H9 (cell line): ENCODE results near the gene LINC01488. TPM values are rescaled to one million over a fixed set of nuclear protein-coding genes. Genes with fewer than 3 reads are reported as not detected.

Experiments
- DNase-seq: peaks from one replicate; pipeline ENCODE4 v3.0.0-alpha.2; 2017
- H2AFZ ChIP-seq: one replicate; pipeline ENCODE4 v1.6.1; 2013; ENCODE audit warnings: mild to moderate bottlenecking, low read length, control low read depth, moderate library complexity
- H2AK5ac ChIP-seq: 2 replicates; pipeline ENCODE4 v1.6.1; 2013; ENCODE audit warnings: low read length, control low read depth, mixed read lengths; ENCODE audit not compliant: insufficient read length
- H2BK120ac ChIP-seq: one replicate; pipeline ENCODE4 v1.6.1; 2013; ENCODE audit warnings: low read depth, mild to moderate bottlenecking, low read length, control low read depth, inconsistent platforms; ENCODE audit not compliant: poor library complexity, severe bottlenecking
- H2BK12ac ChIP-seq: 2 replicates; pipeline ENCODE4 v1.6.1; 2013; ENCODE audit warnings: low read length, control low read depth, mixed read lengths, low read depth; ENCODE audit not compliant: insufficient read length
- H2BK15ac ChIP-seq: 2 replicates; pipeline ENCODE4 v1.6.1; 2013; ENCODE audit warnings: low read depth, low read length, control low read depth
- H2BK20ac ChIP-seq: one replicate; pipeline ENCODE4 v1.6.1; 2013; ENCODE audit warnings: low read depth, mild to moderate bottlenecking, low read length, control low read depth, inconsistent platforms; ENCODE audit not compliant: poor library complexity, severe bottlenecking
- H2BK5ac ChIP-seq: 2 replicates; pipeline ENCODE4 v1.6.1; 2013; ENCODE audit warnings: low read length, control low read depth, mixed read lengths; ENCODE audit not compliant: insufficient read length
- H3K14ac ChIP-seq: 2 replicates; pipeline ENCODE4 v1.6.1; 2013; ENCODE audit warnings: low read length, control low read depth; ENCODE audit not compliant: insufficient read depth
- H3K18ac ChIP-seq: 2 replicates; pipeline ENCODE4 v1.6.1; 2013; ENCODE audit warnings: low read depth, mild to moderate bottlenecking, mixed read lengths, low read length, control low read depth; ENCODE audit not compliant: insufficient read length
- H3K23ac ChIP-seq: 2 replicates; pipeline ENCODE4 v1.6.1; 2013; ENCODE audit warnings: low read length, control low read depth, mixed read lengths, low read depth; ENCODE audit not compliant: insufficient read length
- H3K23me2 ChIP-seq: 2 replicates; pipeline ENCODE4 v1.6.1; 2013; ENCODE audit warnings: low read depth, mild to moderate bottlenecking, mixed read lengths, low read length, control low read depth; ENCODE audit not compliant: insufficient read length, poor library complexity, severe bottlenecking
- H3K27ac ChIP-seq: 2 replicates; pipeline ENCODE4 v1.5.1; 2013; ENCODE audit warnings: low read length, control low read depth, mixed read lengths, low read depth; ENCODE audit not compliant: insufficient read length
- H3K27me3 ChIP-seq: 2 replicates; pipeline ENCODE4 v1.6.1; 2013; ENCODE audit warnings: low read length, control low read depth, inconsistent platforms; ENCODE audit not compliant: insufficient read depth
- H3K4ac ChIP-seq: 2 replicates; pipeline ENCODE4 v1.6.1; 2013; ENCODE audit warnings: low read depth, mild to moderate bottlenecking, control low read depth, inconsistent platforms, low read length, moderate library complexity
- H3K4me1 ChIP-seq: 2 replicates; pipeline ENCODE4 v1.6.1; 2013; ENCODE audit warnings: low read length, control low read depth, inconsistent platforms; ENCODE audit not compliant: insufficient read depth
- H3K4me2 ChIP-seq: 2 replicates; pipeline ENCODE4 v1.6.1; 2013; ENCODE audit warnings: low read length, control low read depth, mixed read lengths; ENCODE audit not compliant: insufficient read length, insufficient read depth
- H3K56ac ChIP-seq: 2 replicates; pipeline ENCODE4 v1.6.1; 2013; ENCODE audit warnings: low read depth, mild to moderate bottlenecking, mixed read lengths, low read length, control low read depth; ENCODE audit not compliant: insufficient read length
- H3K79me1 ChIP-seq: 2 replicates; pipeline ENCODE4 v1.6.1; 2013; ENCODE audit warnings: low read depth, mild to moderate bottlenecking, moderate library complexity, low read length, control low read depth, inconsistent platforms; ENCODE audit not compliant: insufficient read depth, poor library complexity, severe bottlenecking
- H3K79me2 ChIP-seq: 2 replicates; pipeline ENCODE4 v1.6.1; 2013; ENCODE audit warnings: low read length, control low read depth, inconsistent platforms; ENCODE audit not compliant: insufficient read depth
- H3K9ac ChIP-seq: 2 replicates; pipeline ENCODE4 v1.6.1; 2013; ENCODE audit warnings: low read length, control low read depth, mixed read lengths; ENCODE audit not compliant: insufficient read length; ENCODE audit errors: extremely low read depth
- H3K9me3 ChIP-seq: one replicate; pipeline ENCODE4 v1.6.1; 2013; ENCODE audit warnings: low read depth, low read length, inconsistent platforms; ENCODE audit not compliant: control insufficient read depth
- H3T11ph ChIP-seq: one replicate; pipeline ENCODE4 v1.6.1; 2013; ENCODE audit warnings: mild to moderate bottlenecking, low read length, control low read depth, inconsistent platforms
- H4K20me1 ChIP-seq: one replicate; pipeline ENCODE4 v1.6.1; 2013; ENCODE audit not compliant: control insufficient read depth, insufficient read length, insufficient read depth
- H4K5ac ChIP-seq: 2 replicates; pipeline ENCODE4 v1.6.1; 2013; ENCODE audit warnings: low read depth, mild to moderate bottlenecking, mixed read lengths, low read length, control low read depth; ENCODE audit not compliant: insufficient read length
- H4K8ac ChIP-seq: replicated peaks from 2 replicates; pipeline ENCODE4 v1.6.1; 2013; ENCODE audit warnings: low read length, control low read depth, mixed read lengths, low read depth; ENCODE audit not compliant: insufficient read length
- H4K91ac ChIP-seq: 2 replicates; pipeline ENCODE4 v1.6.1; 2013; ENCODE audit warnings: low read depth, mild to moderate bottlenecking, moderate library complexity, mixed read lengths, low read length, control low read depth; ENCODE audit not compliant: insufficient read length
- H3K27ac Mint-ChIP-seq, 3 experiments: 2 replicates in 2 of 3; 3 replicates in 1 of 3; pipeline ENCODE4 v1.8.0; 2020 to 2021; ENCODE audit warnings: mixed read lengths in 3 of 3, mild to moderate bottlenecking in 1 of 3, moderate library complexity in 1 of 3
- H3K27me3 Mint-ChIP-seq: 2 replicates; pipeline ENCODE4 v1.8.0; 2021; ENCODE audit warnings: low read depth, mild to moderate bottlenecking, moderate library complexity, mixed read lengths
- H3K36me3 Mint-ChIP-seq, 3 experiments: 2 replicates in 2 of 3; 3 replicates in 1 of 3; pipeline ENCODE4 v1.8.0; 2020 to 2021; ENCODE audit warnings: low read depth in 3 of 3, mixed read lengths in 3 of 3; ENCODE audit not compliant: insufficient read depth in 1 of 3
- H3K4me1 Mint-ChIP-seq, 2 experiments: 2 replicates each; pipeline ENCODE4 v1.8.0; 2020; ENCODE audit warnings: mixed read lengths in 2 of 2
- H3K4me3 Mint-ChIP-seq, 2 experiments: 2 replicates in 1 of 2; 3 replicates in 1 of 2; pipeline ENCODE4 v1.8.0; 2020 to 2021; ENCODE audit warnings: mild to moderate bottlenecking in 2 of 2, mixed read lengths in 2 of 2, moderate library complexity in 1 of 2
- H3K9me3 Mint-ChIP-seq, 2 experiments: 2 replicates in 1 of 2; 3 replicates in 1 of 2; pipeline ENCODE4 v1.8.0; 2020; ENCODE audit warnings: mild to moderate bottlenecking in 2 of 2, mixed read lengths in 2 of 2, moderate library complexity in 1 of 2
- CTCF ChIP-seq: fragments of 200-600 bp; sonication (generic); conservative IDR thresholded peaks from 3 replicates; pipeline ENCODE4 v1.8.0; 2021; ENCODE audit warnings: antibody characterized with exemption, mild to moderate bottlenecking
- WGBS: extraction: QIAGEN DNeasy Blood & Tissue Kit; methylation state at CpG from one replicate; pipeline ENCODE4 v1.1.7; 2013; ENCODE audit warnings: missing lambda C conversion rate, low lambda C conversion rate, mixed read lengths; ENCODE audit not compliant: insufficient read length; ENCODE audit errors: extremely low coverage; 5-methylcytosine and 5-hydroxymethylcytosine counted together
- total RNA-seq: library from RNA; stranded (reverse); gene quantifications from 2 replicates; pipeline ENCODE4 v1.2.1, GENCODE V29; 2021

The LINC01488 gene
- total RNA-seq, 1 experiment from 2014 or later = not detected

- Histone ChIP-seq H2AFZ (no peak overlapping the region), H2BK12ac (no peak overlapping the region), H3K9me3 (no peaks in the 10 kb centered on the region), H2BK20ac (no peak overlapping the region), H3K4me2 (no peak overlapping the region), H3K79me1 (no peaks in the 10 kb centered on the region), H2BK15ac (no peak overlapping the region; the same call in 1 of the 2 replicates), H3K27me3 (no peaks in the 10 kb centered on the region), H2BK5ac (no peak overlapping the region), H2BK120ac (no peak overlapping the region), H3K4me1 (no peaks in the 10 kb centered on the region), H4K91ac (no peak overlapping the region), H3K18ac (no peak overlapping the region), H4K8ac (no peak overlapping the region), H3K56ac (no peak overlapping the region), H3K79me2 (no peaks in the 10 kb centered on the region), H3K27ac (no peak overlapping the region), H3T11ph (no peak overlapping the region), H3K23me2 (no peaks in the 10 kb centered on the region), H3K14ac (0 out of 2 replicates have a peak overlapping the region, but pooled peaks have one; percentile 20), H4K5ac (no peak overlapping the region), H3K23ac (no peak overlapping the region), H2AK5ac (no peak overlapping the region), H4K20me1 (no peaks in the 10 kb centered on the region), H3K9ac (no peak overlapping the region), H3K4ac (no peak overlapping the region)
- Mint-ChIP-seq H3K9me3 (no peaks in the 10 kb centered on the region; a peak in 2 of 5 replicates), H3K27ac (no peak overlapping the region), H3K4me3 (no peak overlapping the region), H3K36me3 (no peaks in the 10 kb centered on the region), H3K4me1 (peaks cover 19 to 28% of the 10 kb centered on the region in 2 experiments), H3K27me3 (peaks cover 14% of the 10 kb centered on the region)
- no peak for TF ChIP-seq CTCF
- no peak for DNase-seq
- 100% methylated on average over 1 of the region's 12 CpGs for WGBS
Observed at GRCh38 chr11:69531071-69531716, 49.7 kb downstream of the LINC01488 start.
